DOHH2 (cell line): Measurements from ENCODE around the gene GPATCH8.

Source experiments
- H3F3A ChIP-seq: fragments of 200-600 bp; sonication (generic), shearing (Covaris generic); 2 replicates; pipeline ENCODE4 v1.6.0; 2016; ENCODE audit warnings: antibody characterized with exemption, mild to moderate bottlenecking; ENCODE audit not compliant: control insufficient read depth, insufficient read depth
- H3K27ac ChIP-seq: fragments of 200-600 bp; sonication (generic); 2 replicates; pipeline ENCODE4 v1.5.1; 2014; ENCODE audit warnings: low read depth, mild to moderate bottlenecking, low read length, moderate library complexity
- H3K27me3 ChIP-seq: fragments of 200-600 bp; sonication (generic); 2 replicates; pipeline ENCODE4 v1.6.1; 2014; ENCODE audit warnings: mild to moderate bottlenecking, low read length, mixed read lengths; ENCODE audit not compliant: control insufficient read depth
- H3K36me3 ChIP-seq: fragments of 200-600 bp; sonication (generic); 2 replicates; pipeline ENCODE4 v1.6.1; 2014; ENCODE audit warnings: mild to moderate bottlenecking, low read length, moderate library complexity, mixed read lengths; ENCODE audit not compliant: control insufficient read depth
- H3K4me1 ChIP-seq: fragments of 200-600 bp; sonication (generic); 2 replicates; pipeline ENCODE4 v1.6.1; 2014; ENCODE audit warnings: mild to moderate bottlenecking, low read length, mixed read lengths; ENCODE audit not compliant: control insufficient read depth
- H3K4me2 ChIP-seq: fragments of 200-600 bp; sonication (generic); 2 replicates; pipeline ENCODE4 v1.6.0; 2014; ENCODE audit warnings: mild to moderate bottlenecking, low read length, moderate library complexity
- H3K4me3 ChIP-seq: fragments of 200-600 bp; sonication (generic); 2 replicates; pipeline ENCODE4 v1.5.1; 2014; ENCODE audit warnings: mild to moderate bottlenecking, low read length, mixed read lengths
- H3K79me2 ChIP-seq: fragments of 200-600 bp; sonication (generic); 2 replicates; pipeline ENCODE4 v1.6.1; 2014; ENCODE audit warnings: mild to moderate bottlenecking, low read length, mixed read lengths; ENCODE audit not compliant: control insufficient read depth
- H3K9me2 ChIP-seq: fragments of 200-600 bp; sonication (generic); replicated peaks from 2 replicates; pipeline ENCODE4 v1.6.1; 2014; ENCODE audit warnings: mild to moderate bottlenecking, low read length, mixed read lengths; ENCODE audit not compliant: control insufficient read depth
- H3K9me3 ChIP-seq: fragments of 200-600 bp; sonication (generic); 2 replicates; pipeline ENCODE4 v1.6.1; 2014; ENCODE audit warnings: antibody characterized with exemption, low read length, mixed read lengths; ENCODE audit not compliant: control insufficient read depth, insufficient read depth
- H4K20me1 ChIP-seq: fragments of 200-600 bp; sonication (generic); 2 replicates; pipeline ENCODE4 v1.6.0; 2014; ENCODE audit warnings: low read depth, mild to moderate bottlenecking, antibody characterized with exemption, low read length, moderate library complexity; ENCODE audit not compliant: control insufficient read depth, insufficient read depth
- CTCF ChIP-seq: fragments of 200-600 bp; sonication (generic); IDR thresholded peaks from one replicate; pipeline ENCODE4 v1.5.1; 2014; ENCODE audit warnings: antibody characterized with exemption, mild to moderate bottlenecking, low read depth, low read length; ENCODE audit not compliant: poor library complexity, severe bottlenecking
- EZH2phosphoT487 ChIP-seq: fragments of 200-600 bp; sonication (generic); IDR thresholded peaks from 2 replicates; pipeline ENCODE4 v1.6.1; 2017; ENCODE audit warnings: borderline replicate concordance, mild to moderate bottlenecking, antibody characterized with exemption, low read length, moderate library complexity, mixed read lengths

Gene GPATCH8

GRCh38 chr17:44496815-44497214 is 6.4 kb downstream of the GPATCH8 start:
- no peaks in the 10 kb centered on the region for H3K9me3 ChIP-seq
- H3K4me3 ChIP-seq: no peak overlapping the region
- peaks cover 37% of the 10 kb centered on the region for H3K4me1 ChIP-seq
- no peaks in the 10 kb centered on the region for H3F3A ChIP-seq
- H3K27me3 ChIP-seq: no peaks in the 10 kb centered on the region
- no peaks in the 10 kb centered on the region for H3K9me2 ChIP-seq
- no peak overlapping the region for H3K27ac ChIP-seq
- peaks cover 32% of the 10 kb centered on the region for H4K20me1 ChIP-seq
- peaks cover 98% of the 10 kb centered on the region for H3K79me2 ChIP-seq
- H3K36me3 ChIP-seq: peaks cover 36% of the 10 kb centered on the region
- no peak overlapping the region for H3K4me2 ChIP-seq
- TF ChIP-seq CTCF (no peak), EZH2phosphoT487 (no peak)

- no peaks in the 10 kb centered on the region for H3K9me2 ChIP-seq
- no peaks in the 10 kb centered on the region for H3K9me3 ChIP-seq
- no peak overlapping the region for H3K4me2 ChIP-seq
- peaks cover 14% of the 10 kb centered on the region for H4K20me1 ChIP-seq
- H3F3A ChIP-seq: 0 out of 2 replicates have a peak, but pooled peaks cover 2% of the 10 kb centered on the region
- TF ChIP-seq EZH2phosphoT487 (no peak), CTCF (no peak)
- no peaks in the 10 kb centered on the region for H3K27me3 ChIP-seq
- H3K36me3 ChIP-seq: peaks cover 28% of the 10 kb centered on the region
- peaks cover 24% of the 10 kb centered on the region for H3K4me1 ChIP-seq
- H3K4me3 ChIP-seq: no peak overlapping the region
- no peak overlapping the region for H3K27ac ChIP-seq
- peaks cover 98% of the 10 kb centered on the region for H3K79me2 ChIP-seq
These were observed 9.9 kb downstream of the GPATCH8 start for GRCh38 chr17:44493339-44493738.

- no peak for TF ChIP-seq CTCF
- H3K27ac ChIP-seq: no peak overlapping the region
These were observed 10.4 kb downstream of the GPATCH8 start for GRCh38 chr17:44492706-44493272.

More at GRCh38 chr17:44492706-44493272, 10.4 kb downstream of the GPATCH8 start:
- H3K27me3 ChIP-seq: no peaks in the 10 kb centered on the region
- no peaks in the 10 kb centered on the region for H3K9me3 ChIP-seq
- H3K4me1 ChIP-seq: peaks cover 18% of the 10 kb centered on the region
- H3K4me2 ChIP-seq: no peak overlapping the region
- no peaks in the 10 kb centered on the region for H3K9me2 ChIP-seq
- peaks cover 24% of the 10 kb centered on the region for H3K36me3 ChIP-seq
- peaks cover 98% of the 10 kb centered on the region for H3K79me2 ChIP-seq
- no peak overlapping the region for H3K4me3 ChIP-seq
- H4K20me1 ChIP-seq: peaks cover 11% of the 10 kb centered on the region; the same call in 1 of the 2 replicates
- 0 out of 2 replicates have a peak, but pooled peaks cover 2% of the 10 kb centered on the region for H3F3A ChIP-seq
